ENCODE results near the gene SLC7A4. TPM values are rescaled to one million over a fixed set of nuclear protein-coding genes. Genes with fewer than 3 reads are reported as not detected.
A peak's percentile ranks its signal among the peaks of the same experiment; 100 is the strongest.

Gene SLC7A4
- total and polyA plus RNA-seq, 10 of the 15 experiments (the other 5 are each of a cell fraction or from before 2014, with no cell fraction given) = 0.06 to 0.25 (median 0.14) TPM; not detected in 6

GRCh38 chr22:21001601-21002325 is 30.6 kb downstream of the SLC7A4 start, which contains the start of gene THAP7 (continued):
- peak; percentile 86 for TF ChIP-seq ZBTB40 (IDR thresholded peaks at IDR 0.05; ENCODE audit: borderline replicate concordance)
- 0 out of 3 replicates have a peak, but pooled peaks of 1 of the 2 experiments have one; percentile 36 for TF ChIP-seq EGR1 (IDR thresholded peaks at IDR 0.05; ENCODE audit: borderline replicate concordance in 1 of 2, low read depth in 2 of 2, low read length in 2 of 2)
- no peak for TF ChIP-seq CHD4 (IDR thresholded peaks at IDR 0.05)
- TF ChIP-seq HDGF (IDR thresholded peaks at IDR 0.05) = 0 out of 2 replicates have a peak, but pooled peaks have one; percentile 72
- TF ChIP-seq HCFC1 (IDR thresholded peaks at IDR 0.05; ENCODE audit: low read length) = peak; percentile 51
- peak; percentile 81 for TF ChIP-seq GABPA (IDR thresholded peaks at IDR 0.05; ENCODE audit: low read depth)
- peak; percentile 32; the same call in 1 of the 2 replicates for TF ChIP-seq TCF12 (IDR thresholded peaks at IDR 0.05; ENCODE audit: low read depth, low read length)
- TF ChIP-seq YY1 (IDR thresholded peaks at IDR 0.05; ENCODE audit: low read depth, low read length) = peak; percentile 90
- peak; percentile 70; the same call in 1 of the 2 replicates for TF ChIP-seq EED (IDR thresholded peaks at IDR 0.05; ENCODE audit: low read depth)
- peak; percentile 89 for TF ChIP-seq POLR2AphosphoS2 (IDR thresholded peaks at IDR 0.05; ENCODE audit: low read depth, low read length)
- TF ChIP-seq ZNF207 (IDR thresholded peaks at IDR 0.05; ENCODE audit: borderline replicate concordance) = 0 out of 2 replicates have a peak, but pooled peaks have one; percentile 24
- no peak for TF ChIP-seq CUX1 (IDR thresholded peaks at IDR 0.05; ENCODE audit: insufficient replicate concordance, low read depth, low read length)
- TF ChIP-seq RAD51 (IDR thresholded peaks at IDR 0.05) = no peak
- TF ChIP-seq LARP7 (IDR thresholded peaks at IDR 0.05) = peak; percentile 34; the same call in 1 of the 2 replicates
- peak; percentile 99 for TF ChIP-seq NRF1 (conservative IDR thresholded peaks at IDR 0.05; ENCODE audit: low read depth, low read length)
- TF ChIP-seq PAX8 (IDR thresholded peaks at IDR 0.05) = peak; percentile 34; the same call in 1 of the 2 replicates
- no peak for TF ChIP-seq RBBP5 (conservative IDR thresholded peaks at IDR 0.05)
- peak; percentile 47 for TF ChIP-seq NBN (IDR thresholded peaks at IDR 0.05)
- peak; percentile 63; the same call in 1 of the 2 replicates for TF ChIP-seq IRF5 (IDR thresholded peaks at IDR 0.05; ENCODE audit: borderline replicate concordance)
- TF ChIP-seq ZBED1 (IDR thresholded peaks at IDR 0.05; ENCODE audit: borderline replicate concordance) = no peak

Data from GM12878 (cell line).